ENCODE measurements around the gene LACRT. TPM values are rescaled to one million over a fixed set of nuclear protein-coding genes. Genes with fewer than 3 reads are reported as not detected.

Gene LACRT
- polyA plus RNA-seq, 1 of the 3 experiments (the other 2 are of a cell fraction), result not detected

GRCh38 chr12:54627304-54627703 is 7.4 kb downstream of the LACRT start:
- CTCF ChIA-PET, result no interaction called here
- peaks cover 0 to 10% of the 10 kb centered on the region in 2 experiments; a peak in 1 of 4 replicates for H3K4me1 ChIP-seq (ENCODE audit: control insufficient read depth in 1 of 2, insufficient read depth in 2 of 2, low read depth in 1 of 2, low read length in 1 of 2)
- no peak for TF ChIP-seq POLR2AphosphoS5 (IDR thresholded peaks at IDR 0.05; ENCODE audit: low read depth, low read length)
- TF ChIP-seq NRF1 (IDR thresholded peaks at IDR 0.05; ENCODE audit: low read depth, low read length), result no peak
- TF ChIP-seq, protein P1, sequence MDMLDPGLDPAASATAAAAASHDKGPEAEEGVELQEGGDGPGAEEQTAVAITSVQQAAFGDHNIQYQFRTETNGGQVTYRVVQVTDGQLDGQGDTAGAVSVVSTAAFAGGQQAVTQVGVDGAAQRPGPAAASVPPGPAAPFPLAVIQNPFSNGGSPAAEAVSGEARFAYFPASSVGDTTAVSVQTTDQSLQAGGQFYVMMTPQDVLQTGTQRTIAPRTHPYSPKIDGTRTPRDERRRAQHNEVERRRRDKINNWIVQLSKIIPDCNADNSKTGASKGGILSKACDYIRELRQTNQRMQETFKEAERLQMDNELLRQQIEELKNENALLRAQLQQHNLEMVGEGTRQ (IDR thresholded peaks at IDR 0.05; ENCODE audit: borderline replicate concordance, low read depth, low read length), result no peak
- TF ChIP-seq, protein P2, sequence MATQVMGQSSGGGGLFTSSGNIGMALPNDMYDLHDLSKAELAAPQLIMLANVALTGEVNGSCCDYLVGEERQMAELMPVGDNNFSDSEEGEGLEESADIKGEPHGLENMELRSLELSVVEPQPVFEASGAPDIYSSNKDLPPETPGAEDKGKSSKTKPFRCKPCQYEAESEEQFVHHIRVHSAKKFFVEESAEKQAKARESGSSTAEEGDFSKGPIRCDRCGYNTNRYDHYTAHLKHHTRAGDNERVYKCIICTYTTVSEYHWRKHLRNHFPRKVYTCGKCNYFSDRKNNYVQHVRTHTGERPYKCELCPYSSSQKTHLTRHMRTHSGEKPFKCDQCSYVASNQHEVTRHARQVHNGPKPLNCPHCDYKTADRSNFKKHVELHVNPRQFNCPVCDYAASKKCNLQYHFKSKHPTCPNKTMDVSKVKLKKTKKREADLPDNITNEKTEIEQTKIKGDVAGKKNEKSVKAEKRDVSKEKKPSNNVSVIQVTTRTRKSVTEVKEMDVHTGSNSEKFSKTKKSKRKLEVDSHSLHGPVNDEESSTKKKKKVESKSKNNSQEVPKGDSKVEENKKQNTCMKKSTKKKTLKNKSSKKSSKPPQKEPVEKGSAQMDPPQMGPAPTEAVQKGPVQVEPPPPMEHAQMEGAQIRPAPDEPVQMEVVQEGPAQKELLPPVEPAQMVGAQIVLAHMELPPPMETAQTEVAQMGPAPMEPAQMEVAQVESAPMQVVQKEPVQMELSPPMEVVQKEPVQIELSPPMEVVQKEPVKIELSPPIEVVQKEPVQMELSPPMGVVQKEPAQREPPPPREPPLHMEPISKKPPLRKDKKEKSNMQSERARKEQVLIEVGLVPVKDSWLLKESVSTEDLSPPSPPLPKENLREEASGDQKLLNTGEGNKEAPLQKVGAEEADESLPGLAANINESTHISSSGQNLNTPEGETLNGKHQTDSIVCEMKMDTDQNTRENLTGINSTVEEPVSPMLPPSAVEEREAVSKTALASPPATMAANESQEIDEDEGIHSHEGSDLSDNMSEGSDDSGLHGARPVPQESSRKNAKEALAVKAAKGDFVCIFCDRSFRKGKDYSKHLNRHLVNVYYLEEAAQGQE (IDR thresholded peaks at IDR 0.05; ENCODE audit: low read depth, low read length), result no peak
- TF ChIP-seq GATA2 (CRISPR knock-in tag; IDR thresholded peaks at IDR 0.05), result no peak
- no peak for TF ChIP-seq GABPA (IDR thresholded peaks at IDR 0.05; ENCODE audit: low read depth)
- no peak for TF ChIP-seq MXI1 (IDR thresholded peaks at IDR 0.05; ENCODE audit: low read depth, low read length)
- TF ChIP-seq FOSL2 (IDR thresholded peaks at IDR 0.05; ENCODE audit: borderline replicate concordance, low read depth), result no peak
- no peak for TF ChIP-seq JUND (IDR thresholded peaks at IDR 0.05)
- no peak for TF ChIP-seq PBX3 (IDR thresholded peaks at IDR 0.05)
- TF ChIP-seq NFIC (IDR thresholded peaks at IDR 0.05; ENCODE audit: borderline replicate concordance), result no peak
- TF ChIP-seq CTCF (IDR thresholded peaks at IDR 0.05), result no peak
- TF ChIP-seq EZH2phosphoT487 (IDR thresholded peaks at IDR 0.05; ENCODE audit: borderline replicate concordance, low read depth), result no peak
- no peak for TF ChIP-seq RXRA (IDR thresholded peaks at IDR 0.05; ENCODE audit: borderline replicate concordance, low read depth)
- no peak for TF ChIP-seq IRF3 (IDR thresholded peaks at IDR 0.05; ENCODE audit: low read depth, low read length)
- no peak for TF ChIP-seq TAF1 (IDR thresholded peaks at IDR 0.05; ENCODE audit: borderline replicate concordance, low read depth, low read length)
- H3K4me2 ChIP-seq, result no peak overlapping the region
- H4K20me1 ChIP-seq (ENCODE audit: insufficient read depth), result no peaks in the 10 kb centered on the region
- no peak overlapping the region for H3K9ac ChIP-seq
- no peak for DNase-seq
- H3K9me3 ChIP-seq, result no peaks in the 10 kb centered on the region
- H3K9me2 ChIP-seq, result no peaks in the 10 kb centered on the region
- 6% methylated on average over 3 of the region's 3 CpGs for WGBS (ENCODE audit: low lambda C conversion rate)
- peaks cover 9% of the 10 kb centered on the region; the same call in 1 of the 2 replicates for H3K27me3 ChIP-seq (ENCODE audit: insufficient read depth)
- no peaks in the 10 kb centered on the region for H3F3A ChIP-seq (replicated peaks; ENCODE audit: insufficient read depth)
- no peak overlapping the region for H3K4me3 ChIP-seq (ENCODE audit: low read depth in 2 of 2, low read length in 1 of 2)
- POLR2A ChIA-PET, result no interaction called here
- H3K27ac ChIP-seq (ENCODE audit: low read depth in 2 of 2, low read length in 1 of 2), result no peak overlapping the region
- H3K36me3 ChIP-seq (replicated peaks in 1 of 2; ENCODE audit: control insufficient read depth in 1 of 2, insufficient read depth in 2 of 2, low read length in 1 of 2), result no peaks in the 10 kb centered on the region
- no peaks in the 10 kb centered on the region for H3K79me2 ChIP-seq (ENCODE audit: insufficient read depth)
- H2AFZ ChIP-seq (ENCODE audit: low read depth), result no peak overlapping the region

Data from SK-N-SH (cell line).